ENCODE results near the gene DDX46. TPM values are rescaled to one million over a fixed set of nuclear protein-coding genes. Genes with fewer than 3 reads are reported as not detected.
A peak's percentile ranks its signal among the peaks of the same experiment; 100 is the strongest.

DDX46 gene
- total RNA-seq, 2 experiments from 2014 or later, result 47.1 to 78.8 TPM

GRCh38 chr5:134840811-134841210 is 82.2 kb downstream of the DDX46 start:
- H4K20me1 ChIP-seq (ENCODE audit: insufficient read depth, low read length), result no peaks in the 10 kb centered on the region
- no peaks in the 10 kb centered on the region for H3K9me2 ChIP-seq (ENCODE audit: insufficient read depth, low read length)
- peaks cover 58% of the 10 kb centered on the region for H3K36me3 ChIP-seq (ENCODE audit: insufficient read depth, low read length)
- no peak overlapping the region for H3K4me2 ChIP-seq (ENCODE audit: low read length)
- H3K27ac ChIP-seq (ENCODE audit: low read depth, low read length, poor library complexity, severe bottlenecking), result no peak overlapping the region
- H3K9me3 ChIP-seq (ENCODE audit: low read length), result no peaks in the 10 kb centered on the region
- ChIA-PET POLR2A (interaction anchor here (0.5 to 1.9 kb wide), 7 partner anchors 8 to 125 kb away, joined by 3 to 9 read pairs (median 4); no protein-coding TSS in a partner anchor), CTCF (ENCODE audit: unreplicated experiment) (no interaction called here)
- no peaks in the 10 kb centered on the region for H3K79me2 ChIP-seq (ENCODE audit: insufficient read depth, low read depth, low read length)
- no peak for DNase-seq (ENCODE audit: low spot score)
- intact Hi-C loops (cut with micrococcal nuclease; ENCODE audit: unreplicated experiment), result no loop called here
- BruUV-seq (replicated peaks), result no TSS peak
- no peak overlapping the region for H2AFZ ChIP-seq (ENCODE audit: low read length)
- peaks cover 8% of the 10 kb centered on the region for H3K4me1 ChIP-seq (ENCODE audit: insufficient read depth, low read length, poor library complexity, severe bottlenecking)
- no peak for TF ChIP-seq EZH2phosphoT487 (IDR thresholded peaks at IDR 0.05; ENCODE audit: borderline replicate concordance, low read depth, low read length)
- TF ChIP-seq CTCF (conservative IDR thresholded peaks at IDR 0.05; ENCODE audit: low read length), result no peak
- H3K4me3 ChIP-seq (ENCODE audit: low read depth, low read length, poor library complexity, severe bottlenecking), result no peak overlapping the region

- no peak for TF ChIP-seq EZH2phosphoT487 (IDR thresholded peaks at IDR 0.05; ENCODE audit: borderline replicate concordance, low read depth, low read length)
- TF ChIP-seq CTCF (conservative IDR thresholded peaks at IDR 0.05; ENCODE audit: low read length), result no peak
- H3K9me2 ChIP-seq (ENCODE audit: insufficient read depth, low read length), result no peaks in the 10 kb centered on the region
- peaks cover 24% of the 10 kb centered on the region for H3K79me2 ChIP-seq (ENCODE audit: insufficient read depth, low read depth, low read length)
- DNase-seq (ENCODE audit: low spot score), result no peak
- ChIA-PET CTCF (ENCODE audit: unreplicated experiment) (no interaction called here), POLR2A (interaction anchor here (1.2 to 1.9 kb wide), 2 partner anchors 85 to 108 kb away, joined by 3 to 11 read pairs; no protein-coding TSS in a partner anchor)
- H4K20me1 ChIP-seq (ENCODE audit: insufficient read depth, low read length), result no peaks in the 10 kb centered on the region
- H3K36me3 ChIP-seq (ENCODE audit: insufficient read depth, low read length), result peaks cover 46% of the 10 kb centered on the region
- no peak overlapping the region for H3K4me3 ChIP-seq (ENCODE audit: low read depth, low read length, poor library complexity, severe bottlenecking)
- no peaks in the 10 kb centered on the region for H3K9me3 ChIP-seq (ENCODE audit: low read length)
- intact Hi-C loops (cut with micrococcal nuclease; ENCODE audit: unreplicated experiment), result no loop called here
- BruUV-seq (replicated peaks), result no TSS peak
- H2AFZ ChIP-seq (ENCODE audit: low read length), result no peak overlapping the region
- no peak overlapping the region for H3K27ac ChIP-seq (ENCODE audit: low read depth, low read length, poor library complexity, severe bottlenecking)
- H3K4me1 ChIP-seq (ENCODE audit: insufficient read depth, low read length, poor library complexity, severe bottlenecking), result peaks cover 16% of the 10 kb centered on the region
- no peak overlapping the region for H3K4me2 ChIP-seq (ENCODE audit: low read length)
Observed at GRCh38 chr5:134844252-134844651, 85.7 kb downstream of the DDX46 start.

GRCh38 chr5:134845335-134845851 is 86.8 kb downstream of the DDX46 start:
- no peaks in the 10 kb centered on the region for H3K9me2 ChIP-seq (ENCODE audit: insufficient read depth, low read length)
- intact Hi-C loops (cut with micrococcal nuclease; ENCODE audit: unreplicated experiment), result loop anchor here (5.0 kb wide), 1 partner anchor 88 kb away; the partner anchor contains the start of gene DDX46
- H3K36me3 ChIP-seq (ENCODE audit: insufficient read depth, low read length), result peaks cover 38% of the 10 kb centered on the region
- POLR2A ChIA-PET, result interaction anchor here (0.7 to 1.9 kb wide), 6 partner anchors 12 to 109 kb away, joined by 3 to 11 read pairs (median 4); no protein-coding TSS in a partner anchor
- H2AFZ ChIP-seq (ENCODE audit: low read length), result peak overlapping the region; percentile 83
- no peaks in the 10 kb centered on the region for H4K20me1 ChIP-seq (ENCODE audit: insufficient read depth, low read length)
- DNase-seq (ENCODE audit: low spot score), result no peak
- peak overlapping the region; percentile 79 for H3K4me3 ChIP-seq (ENCODE audit: low read depth, low read length, poor library complexity, severe bottlenecking)
- no peaks in the 10 kb centered on the region for H3K9me3 ChIP-seq (ENCODE audit: low read length)
- TSS peak; percentile 97 for BruUV-seq (replicated peaks)
- TF ChIP-seq EZH2phosphoT487 (IDR thresholded peaks at IDR 0.05; ENCODE audit: borderline replicate concordance, low read depth, low read length) (no peak), CTCF (conservative IDR thresholded peaks at IDR 0.05; ENCODE audit: low read length) (no peak)
- peaks cover 16% of the 10 kb centered on the region for H3K4me1 ChIP-seq (ENCODE audit: insufficient read depth, low read length, poor library complexity, severe bottlenecking)
- peak overlapping the region; percentile 80 for H3K27ac ChIP-seq (ENCODE audit: low read depth, low read length, poor library complexity, severe bottlenecking)
- CTCF ChIA-PET (ENCODE audit: unreplicated experiment), result interaction anchor here (0.8 kb wide), 1 partner anchor 24 kb away, joined by 4 read pairs; no protein-coding TSS in a partner anchor
- peak overlapping the region; percentile 88 for H3K4me2 ChIP-seq (ENCODE audit: low read length)
- H3K79me2 ChIP-seq (ENCODE audit: insufficient read depth, low read depth, low read length), result peaks cover 26% of the 10 kb centered on the region
